ENCODE data around the gene TUBGCP2. TPM values are rescaled to one million over a fixed set of nuclear protein-coding genes. Genes with fewer than 3 reads are reported as not detected.

TUBGCP2 gene
- total and polyA plus RNA-seq, 9 of the 15 experiments (the other 6 are each of a cell fraction or from before 2014, with no cell fraction given) = 4.3 to 56.6 (median 28.4) TPM

DNA sequence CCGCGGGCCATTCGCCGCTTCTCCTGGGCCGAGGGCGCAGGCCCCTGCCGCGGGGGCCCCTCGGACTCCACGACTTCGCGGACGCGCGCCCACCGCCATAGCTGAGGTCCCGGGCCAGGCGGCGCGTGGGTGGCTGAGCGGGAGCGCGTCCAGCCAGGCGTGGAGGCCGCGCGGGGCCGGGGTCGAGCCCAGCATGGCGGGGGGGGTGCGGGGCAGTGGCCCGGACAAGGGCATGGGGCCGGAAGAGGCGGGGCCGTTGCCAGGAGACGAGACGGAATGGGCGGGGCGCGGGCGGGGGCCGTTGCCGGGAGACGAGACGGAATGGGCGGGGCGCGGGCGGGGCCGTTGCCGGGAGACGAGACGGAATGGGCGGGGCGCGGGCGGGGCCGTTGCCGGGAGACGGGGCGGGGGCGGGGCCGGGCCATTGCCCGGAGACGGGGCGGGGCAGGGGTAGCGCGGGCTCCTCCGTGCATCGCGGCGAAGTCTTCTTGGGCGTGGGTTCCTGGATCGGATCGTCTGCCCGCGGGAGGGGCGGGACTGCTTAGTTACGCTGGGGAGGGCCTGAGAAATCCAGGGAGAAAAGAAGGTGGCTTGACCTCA is 46.8 kb downstream of the TUBGCP2 start:
- Histone ChIP-seq H3K79me2 (ENCODE audit: control insufficient read depth, insufficient read depth, low read length) (no peaks in the 10 kb centered on the region), H3K9me3 (replicated peaks; ENCODE audit: control insufficient read depth, insufficient read depth, low read depth, low read length) (no peaks in the 10 kb centered on the region), H3K27me3 (ENCODE audit: control insufficient read depth in 2 of 2, insufficient read depth in 2 of 2, low read length in 2 of 2) (no peaks in the 10 kb centered on the region), H3K9ac (ENCODE audit: insufficient read depth in 1 of 2, low read depth in 2 of 2, low read length in 2 of 2) (peak overlapping the region; percentile 54 to 80; a peak in 3 of 4 replicates), H2AFZ (ENCODE audit: low read depth, low read length) (no peak overlapping the region), H3K9me1 (ENCODE audit: control insufficient read depth, insufficient read depth, low read length) (no peaks in the 10 kb centered on the region), H3K4me2 (ENCODE audit: insufficient read depth, low read length) (peak overlapping the region; percentile 74; the same call in 1 of the 2 replicates), H4K20me1 (replicated peaks; ENCODE audit: control insufficient read depth, insufficient read depth, low read length) (no peaks in the 10 kb centered on the region), H3K4me1 (replicated peaks in 1 of 2; ENCODE audit: control insufficient read depth in 2 of 2, insufficient read depth in 2 of 2, low read length in 2 of 2) (peaks cover 2 to 78% of the 10 kb centered on the region in 2 experiments; a peak in 3 of 5 replicates), H3K27ac (ENCODE audit: extremely low read depth, low read depth, low read length) (peak overlapping the region; percentile 77), H3K4me3 (peak overlapping the region; percentile 51), H3K36me3 (ENCODE audit: control insufficient read depth, insufficient read depth, low read length) (no peaks in the 10 kb centered on the region)
- intact Hi-C loops (cut with micrococcal nuclease) (no loop called here), in situ Hi-C loops (cut with MboI) (no loop called here)
- POLR2A ChIA-PET = interaction anchor here (0.6 to 1.5 kb wide), 3 partner anchors 14 to 705 kb away, joined by 3 to 4 read pairs (median 3); no protein-coding TSS in a partner anchor
- peak; percentile 79 for ATAC-seq
- peak; percentile 79 to 92 (median 88) for DNase-seq (ENCODE audit: extremely low read depth in 1 of 4, low spot score in 3 of 4)
- BruUV-seq (replicated peaks) = no TSS peak
- FAIRE-seq = peak; percentile 19
- WGBS (ENCODE audit: insufficient coverage, low coverage, missing lambda C conversion rate) = 15% methylated on average over 4 of the region's 79 CpGs
- CTCF ChIA-PET (ENCODE audit: low intra/inter-chr PET ratio) = no interaction called here
- TF ChIP-seq RBM22 (IDR thresholded peaks at IDR 0.05; ENCODE audit: low read depth, low read length, poor library complexity, severe bottlenecking) (peak; percentile 37), GATAD2A (IDR thresholded peaks at IDR 0.05) (no peak), NR2C2 (CRISPR knock-in tag; IDR thresholded peaks at IDR 0.05) (no peak), NR2C2 (tag; IDR thresholded peaks at IDR 0.05) (no peak), PHF8 (IDR thresholded peaks at IDR 0.05; ENCODE audit: borderline replicate concordance, low read length) (peak; percentile 64; the same call in 1 of the 2 replicates), RBM14 (IDR thresholded peaks at IDR 0.05; ENCODE audit: borderline replicate concordance, insufficient read depth, low read depth, low read length) (no peak), DACH1 (IDR thresholded peaks at IDR 0.05; ENCODE audit: partially characterized antibody) (no peak), ZNF133 (CRISPR knock-in tag; IDR thresholded peaks at IDR 0.05) (no peak), PCBP1 (IDR thresholded peaks at IDR 0.05; ENCODE audit: low read depth, low read length, poor library complexity, severe bottlenecking) (no peak), NCOA2 (IDR thresholded peaks at IDR 0.05; ENCODE audit: partially characterized antibody in 2 of 2) (no peak), SP1 (CRISPR knock-in tag; IDR thresholded peaks at IDR 0.05) (no peak), GABPA (tag; conservative IDR thresholded peaks at IDR 0.05; ENCODE audit: low read depth) (peak; percentile 85), FOXJ2 (tag; IDR thresholded peaks at IDR 0.05) (no peak), HDAC1 (IDR thresholded peaks at IDR 0.05) (no peak), ETS2 (tag; IDR thresholded peaks at IDR 0.05; ENCODE audit: borderline replicate concordance, poor library complexity, severe bottlenecking) (no peak), ZNF354B (CRISPR knock-in tag; IDR thresholded peaks at IDR 0.05) (no peak)
- TF ChIP-seq, protein P1, sequence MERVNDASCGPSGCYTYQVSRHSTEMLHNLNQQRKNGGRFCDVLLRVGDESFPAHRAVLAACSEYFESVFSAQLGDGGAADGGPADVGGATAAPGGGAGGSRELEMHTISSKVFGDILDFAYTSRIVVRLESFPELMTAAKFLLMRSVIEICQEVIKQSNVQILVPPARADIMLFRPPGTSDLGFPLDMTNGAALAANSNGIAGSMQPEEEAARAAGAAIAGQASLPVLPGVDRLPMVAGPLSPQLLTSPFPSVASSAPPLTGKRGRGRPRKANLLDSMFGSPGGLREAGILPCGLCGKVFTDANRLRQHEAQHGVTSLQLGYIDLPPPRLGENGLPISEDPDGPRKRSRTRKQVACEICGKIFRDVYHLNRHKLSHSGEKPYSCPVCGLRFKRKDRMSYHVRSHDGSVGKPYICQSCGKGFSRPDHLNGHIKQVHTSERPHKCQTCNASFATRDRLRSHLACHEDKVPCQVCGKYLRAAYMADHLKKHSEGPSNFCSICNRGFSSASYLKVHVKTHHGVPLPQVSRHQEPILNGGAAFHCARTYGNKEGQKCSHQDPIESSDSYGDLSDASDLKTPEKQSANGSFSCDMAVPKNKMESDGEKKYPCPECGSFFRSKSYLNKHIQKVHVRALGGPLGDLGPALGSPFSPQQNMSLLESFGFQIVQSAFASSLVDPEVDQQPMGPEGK (CRISPR knock-in tag; IDR thresholded peaks at IDR 0.05; ENCODE audit: borderline replicate concordance) = no peak
- TF ChIP-seq, protein P2, sequence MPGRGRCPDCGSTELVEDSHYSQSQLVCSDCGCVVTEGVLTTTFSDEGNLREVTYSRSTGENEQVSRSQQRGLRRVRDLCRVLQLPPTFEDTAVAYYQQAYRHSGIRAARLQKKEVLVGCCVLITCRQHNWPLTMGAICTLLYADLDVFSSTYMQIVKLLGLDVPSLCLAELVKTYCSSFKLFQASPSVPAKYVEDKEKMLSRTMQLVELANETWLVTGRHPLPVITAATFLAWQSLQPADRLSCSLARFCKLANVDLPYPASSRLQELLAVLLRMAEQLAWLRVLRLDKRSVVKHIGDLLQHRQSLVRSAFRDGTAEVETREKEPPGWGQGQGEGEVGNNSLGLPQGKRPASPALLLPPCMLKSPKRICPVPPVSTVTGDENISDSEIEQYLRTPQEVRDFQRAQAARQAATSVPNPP (IDR thresholded peaks at IDR 0.05; ENCODE audit: borderline replicate concordance, insufficient read depth, insufficient read length) = no peak
